ENCODE results near the gene LRTM2.

Gene LRTM2

DNA sequence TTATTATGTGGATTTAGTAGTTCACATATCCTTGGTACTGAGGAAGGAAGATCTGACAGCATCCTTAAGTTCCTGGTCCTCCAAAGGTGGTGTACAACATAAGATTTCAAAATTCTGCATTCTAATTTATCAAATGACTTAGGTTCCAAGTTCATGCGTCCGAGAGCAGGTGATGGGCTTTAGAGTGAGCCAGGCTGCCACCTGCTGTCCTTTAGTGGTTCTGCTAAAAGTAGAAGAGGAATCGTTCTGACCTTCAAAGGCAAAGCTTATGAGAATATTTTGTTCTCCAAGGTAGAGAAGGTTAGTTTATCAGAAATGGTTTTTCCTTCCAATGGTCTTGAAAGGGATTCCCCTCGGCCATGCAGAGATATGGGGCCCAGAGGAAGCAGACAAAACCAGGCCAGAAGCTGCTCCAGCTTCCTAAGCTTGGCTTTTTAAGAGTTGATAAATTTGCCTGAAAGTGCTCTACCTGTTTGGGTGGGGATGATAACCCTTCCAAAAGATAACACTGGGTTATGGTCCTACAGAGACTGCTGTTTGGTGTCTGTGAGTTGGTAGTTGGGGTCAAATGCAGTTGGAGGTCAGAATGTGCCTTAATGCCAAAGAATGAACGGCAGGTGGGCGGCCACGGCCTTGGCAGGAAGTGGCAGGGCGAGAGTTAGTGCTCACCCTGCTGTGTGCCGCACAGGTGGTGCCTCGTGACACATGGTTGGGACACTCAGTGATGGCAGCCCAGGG, 29.1 kb upstream of the LRTM2 start:
- intact Hi-C loops (cut with DNase I; ENCODE audit: low total_unique reads): loop anchor here (5.0 to 10.0 kb wide), 2 partner anchors 159 to 484 kb away; no protein-coding TSS in a partner anchor
- TF ChIP-seq, protein P1, sequence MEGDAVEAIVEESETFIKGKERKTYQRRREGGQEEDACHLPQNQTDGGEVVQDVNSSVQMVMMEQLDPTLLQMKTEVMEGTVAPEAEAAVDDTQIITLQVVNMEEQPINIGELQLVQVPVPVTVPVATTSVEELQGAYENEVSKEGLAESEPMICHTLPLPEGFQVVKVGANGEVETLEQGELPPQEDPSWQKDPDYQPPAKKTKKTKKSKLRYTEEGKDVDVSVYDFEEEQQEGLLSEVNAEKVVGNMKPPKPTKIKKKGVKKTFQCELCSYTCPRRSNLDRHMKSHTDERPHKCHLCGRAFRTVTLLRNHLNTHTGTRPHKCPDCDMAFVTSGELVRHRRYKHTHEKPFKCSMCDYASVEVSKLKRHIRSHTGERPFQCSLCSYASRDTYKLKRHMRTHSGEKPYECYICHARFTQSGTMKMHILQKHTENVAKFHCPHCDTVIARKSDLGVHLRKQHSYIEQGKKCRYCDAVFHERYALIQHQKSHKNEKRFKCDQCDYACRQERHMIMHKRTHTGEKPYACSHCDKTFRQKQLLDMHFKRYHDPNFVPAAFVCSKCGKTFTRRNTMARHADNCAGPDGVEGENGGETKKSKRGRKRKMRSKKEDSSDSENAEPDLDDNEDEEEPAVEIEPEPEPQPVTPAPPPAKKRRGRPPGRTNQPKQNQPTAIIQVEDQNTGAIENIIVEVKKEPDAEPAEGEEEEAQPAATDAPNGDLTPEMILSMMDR (IDR thresholded peaks at IDR 0.05): peak; percentile 81 to 95
- DNase-seq: peak; percentile 66 to 75
- Histone ChIP-seq H3K4me1 (peaks cover 0 to 14% (median 8%) of the 10 kb centered on the region in 4 donors), H3K27me3 (no peaks in the 10 kb centered on the region), H3K4me3 (no peak overlapping the region), H3K36me3 (peaks cover 0 to 19% (median 11%) of the 10 kb centered on the region in 3 donors), H3K27ac (no peak overlapping the region), H3K9me3 (no peaks in the 10 kb centered on the region)

DNA sequence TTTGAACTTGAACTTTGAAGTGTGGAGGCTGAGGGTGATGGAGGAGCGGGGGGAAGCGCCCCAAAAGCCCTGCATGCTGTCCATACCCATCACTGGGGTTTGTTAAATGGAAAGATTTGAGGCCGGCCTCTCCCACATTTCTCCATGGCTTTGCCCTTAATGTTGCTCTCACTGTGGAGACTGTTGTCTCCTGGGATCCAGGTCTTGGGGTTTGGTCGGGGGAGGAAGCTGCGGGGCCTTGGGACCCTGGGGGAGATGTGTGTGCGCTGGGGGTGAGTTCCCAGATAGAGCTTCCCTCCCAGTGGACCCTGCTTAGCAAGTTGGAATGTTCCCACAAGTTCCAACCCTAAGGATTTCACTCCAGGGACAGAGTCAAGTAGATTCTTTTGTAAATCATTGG, 28.0 kb upstream of the LRTM2 start:
- TF ChIP-seq, protein P1 (IDR thresholded peaks at IDR 0.05): no peak
- Histone ChIP-seq H3K9me3 (no peaks in the 10 kb centered on the region), H3K4me3 (no peak overlapping the region), H3K4me1 (peaks cover 0 to 23% (median 16%) of the 10 kb centered on the region in 4 donors), H3K36me3 (peaks cover 0 to 7% (median 0%) of the 10 kb centered on the region in 3 donors), H3K27me3 (no peaks in the 10 kb centered on the region), H3K27ac (no peak overlapping the region)
- DNase-seq: no peak
- intact Hi-C loops (cut with DNase I; ENCODE audit: low total_unique reads): loop anchor here (5.0 to 10.0 kb wide), 2 partner anchors 160 to 482 kb away; no protein-coding TSS in a partner anchor

DNA sequence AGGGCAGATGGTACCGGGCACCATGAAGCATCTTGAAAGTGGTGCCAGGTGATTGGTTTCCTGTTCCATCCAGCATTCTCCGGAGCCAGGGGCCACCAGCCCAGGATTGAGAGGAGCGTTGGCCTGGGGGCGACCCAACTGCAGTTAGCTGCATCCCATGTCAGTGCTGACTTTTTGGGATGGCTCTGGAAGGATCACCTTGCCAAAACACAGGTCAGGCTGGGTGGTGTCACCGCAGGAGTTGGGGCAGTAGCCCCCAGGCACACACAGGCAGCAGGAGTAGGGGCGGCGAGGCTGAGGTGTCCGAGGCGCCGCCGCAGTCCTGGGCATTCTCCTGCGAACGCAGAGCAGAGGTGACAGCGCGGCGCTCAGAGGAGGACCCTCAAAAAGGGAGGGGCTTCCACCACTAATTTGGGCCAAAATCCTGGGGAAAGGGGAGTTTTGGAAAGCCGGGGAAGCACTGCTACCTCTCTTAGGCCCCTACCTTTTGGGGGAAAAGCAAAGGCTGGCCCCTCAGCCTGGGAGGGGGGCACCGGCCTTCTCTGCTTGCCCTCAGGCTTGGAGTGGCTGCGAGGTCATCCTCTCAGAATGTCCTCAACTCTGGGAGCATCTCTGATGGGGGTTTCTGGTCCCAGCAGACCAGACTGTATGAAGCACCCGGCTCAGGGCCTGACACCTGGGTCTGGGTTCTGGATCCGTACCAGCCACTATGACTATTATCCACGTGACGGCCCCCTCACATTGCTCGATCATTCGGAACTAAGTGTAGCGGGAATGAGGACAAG, 26.7 kb upstream of the LRTM2 start:
- no peak for DNase-seq
- no peaks in the 10 kb centered on the region for H3K36me3 ChIP-seq
- TF ChIP-seq, protein P1 (IDR thresholded peaks at IDR 0.05): no peak
- no peak overlapping the region for H3K27ac ChIP-seq
- intact Hi-C loops (cut with DNase I; ENCODE audit: low total_unique reads): loop anchor here (2.0 to 10.0 kb wide), 3 partner anchors 141 to 481 kb away; no protein-coding TSS in a partner anchor
- no peak overlapping the region for H3K4me3 ChIP-seq
- peaks cover 0 to 23% (median 16%) of the 10 kb centered on the region in 4 donors for H3K4me1 ChIP-seq
- H3K27me3 ChIP-seq: no peaks in the 10 kb centered on the region
- H3K9me3 ChIP-seq: no peaks in the 10 kb centered on the region

DNA sequence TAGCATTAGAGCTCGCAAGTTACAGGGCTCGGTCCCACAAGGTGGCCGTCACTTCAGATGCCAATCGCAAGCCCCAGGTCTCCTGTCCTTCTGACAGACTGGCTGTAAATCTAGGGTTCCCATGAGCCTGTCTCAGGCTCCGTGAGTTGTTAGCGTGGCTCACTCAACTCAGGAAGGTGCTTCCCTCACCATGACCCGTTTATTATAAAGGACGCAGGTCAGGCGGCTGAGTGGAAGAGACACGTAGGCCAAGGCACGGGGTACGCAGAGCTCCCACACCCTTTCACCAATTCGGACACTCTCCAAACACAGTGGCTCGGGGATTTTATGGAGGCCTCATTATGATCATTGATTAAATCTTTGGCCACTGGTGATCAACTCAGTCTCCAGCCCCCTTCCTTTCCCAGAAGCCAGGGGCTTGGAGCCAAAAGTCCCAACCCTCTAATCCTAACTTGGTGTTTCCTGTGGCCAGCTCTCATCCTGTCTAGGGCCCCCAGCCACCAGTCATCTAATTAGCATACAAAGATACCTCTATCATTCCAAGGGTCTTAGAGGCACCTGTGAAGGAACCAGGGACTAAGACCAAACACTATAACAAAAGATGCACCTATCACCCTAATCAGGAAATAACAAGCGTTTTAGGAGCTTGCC, 25.8 kb upstream of the LRTM2 start:
- TF ChIP-seq, protein P1 (IDR thresholded peaks at IDR 0.05): no peak
- Histone ChIP-seq H3K27ac (no peak overlapping the region), H3K4me1 (peaks cover 0 to 23% (median 16%) of the 10 kb centered on the region in 4 donors), H3K4me3 (no peak overlapping the region), H3K36me3 (no peaks in the 10 kb centered on the region), H3K27me3 (no peaks in the 10 kb centered on the region), H3K9me3 (no peaks in the 10 kb centered on the region)
- DNase-seq: no peak
- intact Hi-C loops (cut with DNase I; ENCODE audit: low total_unique reads): loop anchor here (2.0 to 10.0 kb wide), 3 partner anchors 142 to 480 kb away; no protein-coding TSS in a partner anchor

DNA sequence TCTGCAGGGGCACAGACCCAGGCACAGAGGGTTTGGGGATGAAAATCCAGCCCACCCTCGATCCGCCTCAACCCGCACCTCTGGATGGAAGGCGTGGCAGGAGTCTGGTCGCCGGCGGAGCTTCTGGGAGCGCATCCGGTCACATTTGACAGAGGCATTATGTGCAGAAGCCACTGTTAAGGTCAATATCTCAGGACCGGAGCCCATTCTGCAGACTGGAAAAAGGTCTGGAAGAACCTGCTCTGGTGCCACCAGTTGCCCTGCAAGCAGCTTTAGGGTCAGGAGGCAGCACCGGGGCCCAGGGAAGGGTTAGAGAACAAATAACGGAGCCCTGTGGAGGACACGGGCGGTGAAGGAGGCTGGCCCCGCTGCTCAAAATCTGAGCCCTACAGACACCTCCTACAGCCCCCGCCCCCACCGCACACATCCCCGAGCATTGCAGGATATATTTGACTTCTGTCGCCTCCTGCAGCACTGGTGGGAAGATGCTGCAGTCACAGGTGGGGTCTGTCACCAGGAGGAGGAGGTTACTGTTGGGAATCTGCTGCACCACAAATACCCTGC, 25.1 kb upstream of the LRTM2 start:
- Histone ChIP-seq H3K27ac (peak overlapping the region; percentile 47 to 54), H3K27me3 (no peaks in the 10 kb centered on the region), H3K4me1 (peaks cover 0 to 23% (median 18%) of the 10 kb centered on the region in 4 donors), H3K36me3 (no peaks in the 10 kb centered on the region), H3K9me3 (no peaks in the 10 kb centered on the region), H3K4me3 (peak overlapping the region in 1 of 2 donors; percentile 66)
- TF ChIP-seq, protein P1 (IDR thresholded peaks at IDR 0.05): no peak
- DNase-seq: no peak
- intact Hi-C loops (cut with DNase I; ENCODE audit: low total_unique reads): loop anchor here (2.0 to 10.0 kb wide), 2 partner anchors 143 to 479 kb away; no protein-coding TSS in a partner anchor
